Heart left ventricle (tissue), 16 donors: ENCODE measurements around the gene UQCC3. TPM values are rescaled to one million over a fixed set of nuclear protein-coding genes. Genes with fewer than 3 reads are reported as not detected.
A peak's percentile ranks its signal among the peaks of the same experiment; 100 is the strongest.

Experiments used
- ATAC-seq, 4 donors: fragments of 200-7000 bp; cut with Tn5 transposase; one replicate each; pipeline ENCODE4 v1.9.1; 2020 to 2022; ENCODE audit warnings: moderate library complexity in 4 of 4, mild to moderate bottlenecking in 3 of 4, moderate number of reproducible peaks in 1 of 4
- DNase-seq, 5 donors: peaks; one replicate each; pipeline ENCODE4 v3.0.0-alpha.2; 2020
- H3K27ac ChIP-seq, 12 donors: fragments of 200-600 bp; sonication (generic) in 4 of 12; one replicate each; pipeline versions ENCODE4 v1.5.0 to v1.8.0; 2016 to 2022; ENCODE audit warnings: mild to moderate bottlenecking in 2 of 12
- H3K27me3 ChIP-seq, 9 donors: fragments of 200-600 bp; sonication (generic) in 2 of 9; one replicate each; pipeline versions ENCODE4 v1.5.1 to v1.8.0; 2016 to 2022; ENCODE audit warnings: mild to moderate bottlenecking in 3 of 9
- H3K36me3 ChIP-seq, 9 donors: fragments of 200-600 bp; sonication (generic) in 2 of 9; one replicate each; pipeline versions ENCODE4 v1.5.0 to v1.8.0; 2018 to 2022; ENCODE audit warnings: mild to moderate bottlenecking in 2 of 9
- H3K4me1 ChIP-seq, 12 donors: fragments of 200-600 bp; sonication (generic) in 4 of 12; one replicate each; pipeline versions ENCODE4 v1.5.0 to v1.8.0; 2016 to 2022; ENCODE audit warnings: mild to moderate bottlenecking in 3 of 12
- H3K4me3 ChIP-seq, 12 donors: fragments of 200-600 bp; sonication (generic) in 4 of 12; one replicate each; pipeline versions ENCODE4 v1.5.0 to v1.8.0; 2017 to 2022; ENCODE audit warnings: mild to moderate bottlenecking in 9 of 12, moderate library complexity in 4 of 12
- H3K9me3 ChIP-seq, 12 donors: fragments of 200-600 bp; sonication (generic) in 4 of 12; one replicate each; pipeline versions ENCODE4 v1.5.0 to v1.8.0; 2016 to 2022; ENCODE audit warnings: mild to moderate bottlenecking in 1 of 12
- POLR2A ChIP-seq, 2 donors: fragments of 450-650 bp; IDR thresholded peaks; one replicate each; pipeline ENCODE4 v1.6.1; 2017; ENCODE audit warnings: antibody characterized with exemption in 2 of 2, mild to moderate bottlenecking in 2 of 2, moderate library complexity in 2 of 2
- WGBS, 4 donors: extraction: QIAGEN DNeasy Blood & Tissue Kit in 2 of 4; methylation state at CpG; one replicate each; pipeline versions ENCODE4 v1.1.5 to v1.1.7; 2013 to 2018; 5-methylcytosine and 5-hydroxymethylcytosine counted together
- intact Hi-C, 10 donors: fragments of 100-400 bp; cut with DNase I; formaldehyde crosslinking; loops; one replicate each; pipeline versions ENCODE4 v1.11.1 to v1.14.2; 2022
- polyA plus RNA-seq, 2 donors: library from polyadenylated mRNA; stranded (reverse); fragments of 200-250 nt; gene quantifications; one replicate each; pipeline ENCODE4 v1.2.3, GENCODE V29; 2013
- total RNA-seq, 9 donors: library from RNA; depleted of rRNA in 2 of 9; stranded (reverse); fragments of >200 nt in 2 of 9; fragmentation: NEBNext Ultra II Directional in 3 of 9; extraction: Animal tissue kit (Norgen Biotek cat#: 25700) in 3 of 9; gene quantifications; one replicate each; pipeline versions ENCODE4 v1.1.0 to v1.2.4, GENCODE V29; 2016 to 2023
- TF ChIP-seq, protein P1 (sequence below), 12 donors: fragments of 200-600 bp; sonication (generic) in 4 of 12; IDR thresholded peaks; one replicate each; pipeline versions ENCODE4 v1.5.0 to v1.8.0; 2018 to 2022; ENCODE audit warnings: antibody characterized with exemption in 12 of 12, mild to moderate bottlenecking in 5 of 12
- donor health status: ischemic (EF 13 %, LVEDD 7.1; RV severe dilation, severe dysfunction).
- donor health status: healthy with polysubstance abuse.
- donor health status: DM: no; HTN: yes; CAD: no.
- donor health status: DM: no; HTN: no; CAD: no.
- donor health status: ischemic (EF 25% LVEDD 6.9; RV normal size, moderate dysfunction).
- donor health status: ischemic (EF 25% LVEDD 5.7; RV mildly dilated, moderate dysfunction).
- donor health status: healthy.
- donor health status: DM: yes; HTN: yes; CAD: no.
- donor health status: ischemic (EF 35%, LVEDD 5.7; RV mildly dilated, moderate dysfunction).
- donor health status: nonischemic (EF 11% LVEDD 7.7; RV severe dilation, severe dysfunction).
- donor health status: DM: yes; HTN: yes; CAD: no.
- donor health status: PGD.
- donor health status: ischemic (EF 29% LVEDD 5.4; RV normal size, mild dysfunction).
- donor health status: nonischemic (EF 23%, LVEDD 6.1; RV moderate dilation, normal function).

The UQCC3 gene
- total and polyA plus RNA-seq, 11 donors: 5.3 to 15.8 (median 6.1) TPM

DNA sequence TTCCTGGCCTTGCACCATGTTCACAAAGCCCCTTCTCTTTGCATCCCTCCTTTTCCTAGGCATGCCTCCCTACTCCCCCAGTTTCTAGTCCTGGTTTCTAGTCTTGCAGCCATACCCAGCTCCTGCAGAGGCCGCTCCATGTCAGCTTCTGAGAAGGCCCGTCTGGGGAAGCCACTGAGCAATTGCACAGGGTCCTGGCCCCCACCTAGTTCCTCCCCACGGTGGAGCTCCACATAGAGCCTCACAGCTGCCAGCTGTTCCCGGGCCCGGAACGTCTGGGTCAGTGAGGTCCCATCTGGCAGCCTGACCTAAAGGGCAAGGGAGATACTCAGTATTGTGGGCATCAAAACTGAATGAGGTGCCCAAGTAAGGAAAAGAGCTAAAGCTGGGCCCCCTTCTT lies 5.2 kb downstream of the UQCC3 start:
- Histone ChIP-seq H3K4me3 (no peak overlapping the region), H3K27me3 (no peaks in the 10 kb centered on the region), H3K9me3 (no peaks in the 10 kb centered on the region), H3K27ac (no peak overlapping the region), H3K36me3 (peaks cover 0 to 53% (median 49%) of the 10 kb centered on the region in 9 donors), H3K4me1 (peaks cover 6 to 61% (median 28%) of the 10 kb centered on the region in 12 donors)
- ATAC-seq (no peak), DNase-seq (no peak)
- intact Hi-C loops: loop anchor here in 1 of 10 donors (5.0 kb wide), 1 partner anchor 74 kb away; the partner anchor contains the start of gene MTA2
- 31 to 61% (median 48%) methylated on average over 6 of the region's 6 CpGs for WGBS, 4 donors
- TF ChIP-seq, protein P1, sequence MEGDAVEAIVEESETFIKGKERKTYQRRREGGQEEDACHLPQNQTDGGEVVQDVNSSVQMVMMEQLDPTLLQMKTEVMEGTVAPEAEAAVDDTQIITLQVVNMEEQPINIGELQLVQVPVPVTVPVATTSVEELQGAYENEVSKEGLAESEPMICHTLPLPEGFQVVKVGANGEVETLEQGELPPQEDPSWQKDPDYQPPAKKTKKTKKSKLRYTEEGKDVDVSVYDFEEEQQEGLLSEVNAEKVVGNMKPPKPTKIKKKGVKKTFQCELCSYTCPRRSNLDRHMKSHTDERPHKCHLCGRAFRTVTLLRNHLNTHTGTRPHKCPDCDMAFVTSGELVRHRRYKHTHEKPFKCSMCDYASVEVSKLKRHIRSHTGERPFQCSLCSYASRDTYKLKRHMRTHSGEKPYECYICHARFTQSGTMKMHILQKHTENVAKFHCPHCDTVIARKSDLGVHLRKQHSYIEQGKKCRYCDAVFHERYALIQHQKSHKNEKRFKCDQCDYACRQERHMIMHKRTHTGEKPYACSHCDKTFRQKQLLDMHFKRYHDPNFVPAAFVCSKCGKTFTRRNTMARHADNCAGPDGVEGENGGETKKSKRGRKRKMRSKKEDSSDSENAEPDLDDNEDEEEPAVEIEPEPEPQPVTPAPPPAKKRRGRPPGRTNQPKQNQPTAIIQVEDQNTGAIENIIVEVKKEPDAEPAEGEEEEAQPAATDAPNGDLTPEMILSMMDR (IDR thresholded peaks at IDR 0.05): no peak
- no peak for TF ChIP-seq POLR2A (IDR thresholded peaks at IDR 0.05)

DNA sequence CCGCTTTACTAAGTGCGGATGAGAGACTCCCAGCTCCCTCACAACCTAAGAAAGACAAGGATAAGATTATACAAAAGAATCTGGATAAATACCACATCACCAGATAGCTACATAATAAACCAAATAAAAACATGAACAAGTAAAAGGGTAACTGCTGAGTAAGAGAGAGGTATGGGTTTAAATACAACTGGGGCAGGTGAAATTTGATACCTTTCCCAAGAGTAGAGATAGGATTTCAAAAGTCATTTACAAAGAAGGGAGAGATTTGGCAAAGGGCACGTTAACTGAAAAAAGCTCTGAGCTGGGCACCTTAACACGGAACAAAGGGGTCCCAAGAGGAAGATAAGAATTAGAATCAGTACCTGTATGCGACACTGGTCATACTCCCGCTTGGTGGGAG lies 5.7 kb downstream of the UQCC3 start:
- intact Hi-C loops: loop anchor here in 1 of 10 donors (5.0 kb wide), 1 partner anchor 75 kb away; the partner anchor contains the start of gene MTA2
- ATAC-seq (no peak), DNase-seq (no peak)
- Histone ChIP-seq H3K9me3 (no peaks in the 10 kb centered on the region), H3K36me3 (peaks cover 0 to 53% (median 49%) of the 10 kb centered on the region in 9 donors), H3K27me3 (no peaks in the 10 kb centered on the region), H3K4me1 (peaks cover 6 to 60% (median 28%) of the 10 kb centered on the region in 12 donors), H3K4me3 (peak overlapping the region in 1 of 12 donors; percentile 96), H3K27ac (no peak overlapping the region)
- TF ChIP-seq POLR2A (IDR thresholded peaks at IDR 0.05): no peak
- TF ChIP-seq, protein P1 (IDR thresholded peaks at IDR 0.05): no peak
- 59 to 68% (median 64%) methylated on average over 6 of the region's 6 CpGs for WGBS, 4 donors

- ATAC-seq (no peak), DNase-seq (no peak)
- Histone ChIP-seq H3K36me3 (peaks cover 0 to 53% (median 49%) of the 10 kb centered on the region in 9 donors), H3K9me3 (no peaks in the 10 kb centered on the region), H3K4me1 (peaks cover 6 to 54% (median 25%) of the 10 kb centered on the region in 12 donors), H3K27me3 (no peaks in the 10 kb centered on the region), H3K4me3 (peak overlapping the region in 10 of 12 donors; percentile 61 to 100 (median 92)), H3K27ac (peak overlapping the region in 3 of 12 donors; percentile 89 to 93 (median 89))
- intact Hi-C loops: loop anchor here in 1 of 10 donors (5.0 kb wide), 1 partner anchor 75 kb away; the partner anchor contains the start of gene MTA2
- TF ChIP-seq POLR2A (IDR thresholded peaks at IDR 0.05): no peak
- TF ChIP-seq, protein P1 (IDR thresholded peaks at IDR 0.05): no peak
- 70 to 82% (median 78%) methylated on average over 15 of the region's 15 CpGs for WGBS, 4 donors
Measured at GRCh38 chr11:62677714-62678113, 6.2 kb downstream of the UQCC3 start.

GRCh38 chr11:62678433-62678769 lies 6.9 kb downstream of the UQCC3 start:
- Histone ChIP-seq H3K4me3 (peak overlapping the region; percentile 61 to 100 (median 94)), H3K4me1 (peaks cover 6 to 47% (median 21%) of the 10 kb centered on the region in 12 donors), H3K36me3 (peaks cover 0 to 48% (median 42%) of the 10 kb centered on the region in 9 donors), H3K27ac (peak overlapping the region; percentile 76 to 96 (median 89)), H3K9me3 (no peaks in the 10 kb centered on the region), H3K27me3 (no peaks in the 10 kb centered on the region)
- WGBS, 4 donors: 2 to 5% (median 4%) methylated on average over 10 to 16 of the region's 16 CpGs
- no peak for TF ChIP-seq POLR2A (IDR thresholded peaks at IDR 0.05)
- TF ChIP-seq, protein P1 (IDR thresholded peaks at IDR 0.05): no peak
- intact Hi-C loops: loop anchor here in 1 of 10 donors (5.0 kb wide), 1 partner anchor 76 kb away; the partner anchor contains the start of gene MTA2
- DNase-seq (peak in 1 of 5 donors; percentile 65), ATAC-seq (peak in 1 of 4 donors; percentile 4)
